Measurements from ENCODE around the gene CHD9NB. TPM values are rescaled to one million over a fixed set of nuclear protein-coding genes. Genes with fewer than 3 reads are reported as not detected.

Gene CHD9NB
- total RNA-seq, 1 donor from 2014 or later: 2.2 TPM

DNA sequence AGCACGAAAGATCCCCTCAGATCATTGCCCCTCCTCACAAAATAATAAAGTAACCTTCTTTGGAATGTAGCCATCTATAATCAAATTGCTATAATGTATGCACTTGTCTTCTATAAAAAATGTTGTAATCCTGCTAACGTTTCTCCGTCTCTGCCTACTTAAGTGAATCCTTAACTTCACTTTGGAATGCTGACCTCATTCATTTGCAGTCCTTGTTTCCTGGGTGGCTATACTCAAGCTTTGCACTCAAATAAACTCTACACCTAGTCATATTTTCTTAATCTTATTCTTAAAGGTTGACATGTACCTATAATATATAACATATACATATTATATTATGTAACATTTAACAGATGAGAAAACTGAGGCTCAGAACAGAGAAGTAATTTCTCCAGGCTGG lies 22.7 kb downstream of the CHD9NB start:
- no peak for ATAC-seq

DNA sequence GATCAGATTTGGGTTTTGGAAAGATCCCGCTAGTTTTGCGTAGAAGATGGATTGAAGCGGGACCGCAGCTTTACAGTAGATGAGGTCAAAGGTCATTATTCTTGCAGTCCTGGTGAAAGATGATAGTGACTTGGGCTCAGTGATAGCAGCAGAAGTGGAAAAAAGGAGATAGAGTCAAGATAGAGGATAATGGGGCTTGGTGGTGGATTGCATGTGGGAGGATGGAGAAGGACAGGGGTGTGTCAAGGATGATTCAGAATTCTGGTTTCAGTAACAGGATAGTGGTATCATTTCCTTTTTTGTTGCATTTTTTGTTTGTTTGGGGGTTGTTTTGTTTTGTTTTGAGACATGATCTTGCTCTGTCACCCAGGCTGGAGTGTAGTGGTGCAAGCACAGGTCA lies 28.7 kb downstream of the CHD9NB start:
- peak; percentile 41 for ATAC-seq

DNA sequence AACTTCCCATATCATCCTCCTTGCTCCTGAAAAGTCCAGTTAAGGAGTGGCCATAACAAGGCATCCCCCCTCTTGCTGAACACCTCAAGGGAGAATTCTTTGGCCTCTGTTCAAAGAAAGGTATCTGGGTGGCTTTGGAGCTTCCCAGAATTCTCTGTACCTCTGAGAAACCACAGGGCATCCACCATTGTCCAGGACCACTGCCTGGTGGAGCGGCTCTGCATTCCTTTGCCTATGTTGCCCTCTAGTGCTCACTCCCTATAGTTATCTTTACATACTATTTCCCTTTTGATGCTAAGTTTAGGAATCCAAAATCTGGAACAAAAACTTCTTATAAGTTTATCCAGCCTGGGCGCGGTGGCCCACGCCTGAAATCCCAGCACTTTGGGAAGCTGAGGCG lies 30.3 kb downstream of the CHD9NB start:
- ATAC-seq: peak; percentile 82

DNA sequence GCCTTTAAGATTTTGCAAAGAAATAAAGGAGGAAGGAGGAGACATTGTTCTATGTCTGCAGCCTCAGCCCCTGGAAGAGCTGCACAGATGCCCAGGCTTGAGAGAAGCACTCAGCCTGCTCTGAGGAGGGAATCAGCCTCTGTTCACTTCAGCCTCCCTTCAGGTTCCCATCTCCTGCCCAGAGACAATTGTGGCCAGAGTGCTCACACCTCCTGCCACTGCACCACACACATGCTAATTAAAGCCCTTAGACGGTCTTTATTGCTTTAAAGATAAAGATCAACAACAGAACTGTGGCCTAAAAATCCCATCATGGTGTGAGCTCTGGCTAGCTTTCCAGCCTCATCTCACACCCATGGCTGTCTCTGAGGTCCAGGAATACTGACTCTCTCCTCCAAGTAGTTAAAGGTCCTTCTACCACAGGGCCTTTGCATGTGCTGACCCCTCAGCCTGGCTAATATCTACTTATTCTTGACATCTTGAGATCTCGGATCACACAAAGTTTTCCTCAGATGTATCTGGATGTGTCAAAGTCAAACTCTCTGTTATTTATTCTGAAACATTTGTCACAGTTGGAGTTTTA lies 33.8 kb downstream of the CHD9NB start:
- ATAC-seq: no peak

DNA sequence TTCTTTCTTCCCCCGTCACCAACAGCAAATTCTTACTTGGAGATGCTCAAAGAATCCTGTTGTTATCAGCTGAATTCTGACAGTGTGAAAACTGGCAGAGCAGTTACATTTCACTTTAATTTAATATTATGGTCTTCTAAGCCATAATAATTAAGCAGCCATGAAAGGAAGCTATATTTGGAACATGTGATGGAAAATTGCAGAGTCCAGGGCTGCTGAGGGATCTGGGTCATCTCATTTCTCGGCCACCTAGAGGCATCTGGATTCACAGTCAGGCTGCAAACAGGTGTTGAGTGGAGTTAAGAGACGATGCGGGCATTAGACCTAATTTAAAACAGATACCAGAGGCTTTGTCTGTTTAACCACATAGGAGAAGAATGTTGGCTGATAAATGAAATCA lies 38.4 kb downstream of the CHD9NB start:
- ATAC-seq: no peak

DNA sequence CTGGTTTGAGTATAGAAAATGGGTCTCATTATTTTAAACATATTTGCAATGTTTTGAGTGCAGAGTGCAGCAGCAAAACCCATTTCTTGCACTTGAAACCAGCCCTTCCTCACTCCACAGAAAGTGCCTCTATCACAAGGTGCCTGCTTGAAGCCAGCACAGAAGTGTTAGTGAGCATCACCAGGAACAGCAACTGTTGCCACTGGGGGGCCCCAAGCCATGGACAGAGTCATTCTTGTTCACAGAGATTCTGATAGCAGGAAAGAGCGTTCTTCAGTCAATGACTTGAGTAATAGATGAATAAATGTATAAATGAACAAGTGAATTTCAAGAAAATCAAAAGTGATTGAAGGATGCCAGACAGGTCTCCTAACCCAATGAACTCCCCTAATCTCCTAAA lies 45.6 kb downstream of the CHD9NB start:
- no peak for ATAC-seq

DNA sequence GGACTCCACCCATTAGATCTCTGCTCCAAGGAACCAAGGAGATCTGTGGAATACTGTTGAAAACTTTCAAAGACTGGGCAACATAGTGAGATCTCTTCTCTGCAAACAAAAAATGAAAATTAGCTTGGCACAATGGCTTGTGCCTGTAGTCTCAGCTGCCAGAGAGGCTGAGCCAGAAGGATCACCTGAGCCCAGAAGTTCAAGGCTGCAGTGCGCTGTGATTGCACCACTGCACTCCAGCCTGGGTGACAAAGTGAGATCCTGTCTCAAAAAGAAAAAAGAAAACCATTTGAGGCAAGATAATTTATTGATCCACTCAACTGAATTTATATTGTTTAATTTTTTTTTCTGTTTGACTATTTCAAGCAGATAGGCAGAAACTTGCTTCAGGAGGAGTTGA lies 54.8 kb downstream of the CHD9NB start:
- no peak for ATAC-seq

DNA sequence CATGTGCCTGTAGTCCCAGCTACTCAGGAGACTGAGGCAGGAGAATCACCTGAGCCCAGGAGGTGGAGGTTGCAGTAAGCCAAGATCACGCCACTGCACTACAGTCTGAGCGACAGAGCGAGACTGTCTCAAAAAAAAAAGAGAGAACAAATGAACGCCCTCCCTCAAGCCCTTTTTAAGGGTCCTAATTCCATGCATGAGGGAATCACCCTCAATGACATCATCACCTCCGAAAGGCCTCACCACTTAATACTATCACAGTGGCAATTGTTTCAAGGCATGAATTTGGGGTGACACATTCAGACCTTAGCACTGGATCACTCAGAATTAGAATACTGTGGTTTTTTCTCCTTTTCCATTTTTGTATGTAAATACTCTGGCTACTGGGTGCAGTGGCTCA lies 57.8 kb downstream of the CHD9NB start:
- ATAC-seq: no peak

DNA sequence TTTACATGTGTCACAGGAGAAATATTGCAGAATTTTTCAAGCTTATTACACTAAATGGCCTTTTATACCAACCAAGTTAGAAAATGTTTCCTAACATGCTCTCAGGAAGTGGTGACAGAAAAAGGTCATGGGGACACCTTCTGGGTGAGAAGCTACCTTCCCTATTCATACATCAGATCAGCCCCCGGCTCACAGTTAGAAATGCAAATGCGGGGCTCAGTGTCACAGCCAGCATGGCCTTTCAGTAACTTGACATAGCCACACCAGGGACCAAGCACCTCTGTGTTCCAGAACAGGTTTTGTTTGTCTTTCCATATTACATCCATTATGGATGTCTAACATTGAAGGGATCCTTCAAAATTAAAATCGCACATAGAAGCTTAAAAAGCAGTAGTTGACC lies 59.5 kb downstream of the CHD9NB start:
- ATAC-seq: no peak

DNA sequence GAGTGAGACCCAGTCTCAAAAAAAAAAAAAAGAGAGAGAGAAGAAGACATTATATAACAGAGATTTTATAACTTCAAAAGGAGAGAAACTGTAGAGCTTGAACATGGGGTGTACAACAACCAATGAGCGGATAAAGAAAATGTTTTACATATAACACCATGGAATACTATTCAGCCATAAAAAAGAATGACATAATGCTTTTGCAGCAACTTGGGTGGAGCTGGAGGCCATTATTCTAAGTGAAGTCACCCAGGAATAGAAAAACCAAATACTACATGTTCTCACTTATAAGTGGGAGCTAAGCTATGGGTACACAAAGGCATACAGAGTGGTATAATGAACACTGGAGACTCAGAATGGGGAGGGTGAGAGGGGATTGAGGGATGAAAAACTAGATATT lies 61.1 kb downstream of the CHD9NB start:
- no peak for ATAC-seq

Other genes starting within 250 kb of the CHD9NB start
- gene CHD9, start 2.1 kb upstream of the CHD9NB start, total RNA-seq: 39.3 TPM